Measurements from ENCODE around the gene PPP1CC. TPM values are rescaled to one million over a fixed set of nuclear protein-coding genes. Genes with fewer than 3 reads are reported as not detected.

The PPP1CC gene
- total and polyA plus RNA-seq, 2 of the 4 experiments (the other 2 are of a cell fraction): 71.0 to 126 TPM

- in situ Hi-C loops (cut with MboI; ENCODE audit: low sequenced_read_pairs) (no loop called here), dilution Hi-C loops (cut with HindIII; ENCODE audit: low sequenced_read_pairs, unreplicated experiment) (no loop called here), intact Hi-C loops (cut with micrococcal nuclease) (no loop called here)
- no peak overlapping the region for H4K8ac ChIP-seq (ENCODE audit: low read depth in 2 of 2, low read length in 2 of 2)
- H4K5ac ChIP-seq (ENCODE audit: low read depth, low read length): no peak overlapping the region
- no peaks in the 10 kb centered on the region; the same call in 1 of the 2 replicates for H3K27me3 ChIP-seq (ENCODE audit: control insufficient read depth, insufficient read depth, low read length)
- TF ChIP-seq FOS (IDR thresholded peaks at IDR 0.05; ENCODE audit: low read depth, low read length) (no peak), NFE2L2 (IDR thresholded peaks at IDR 0.05; ENCODE audit: low read depth, low read length) (no peak), ELK1 (IDR thresholded peaks at IDR 0.05; ENCODE audit: borderline replicate concordance, low read depth, low read length) (no peak), RFX5 (IDR thresholded peaks at IDR 0.05; ENCODE audit: low read depth, low read length) (no peak), MXI1 (IDR thresholded peaks at IDR 0.05; ENCODE audit: borderline replicate concordance, low read depth, low read length) (no peak), RCOR1 (IDR thresholded peaks at IDR 0.05; ENCODE audit: insufficient replicate concordance, low read length) (no peak), POLR2A (IDR thresholded peaks at IDR 0.05; ENCODE audit: low read depth, low read length) (no peak), CTCF (conservative IDR thresholded peaks at IDR 0.05; ENCODE audit: low read depth, low read length) (no peak), BHLHE40 (IDR thresholded peaks at IDR 0.05; ENCODE audit: low read depth, low read length) (no peak), RAD21 (IDR thresholded peaks at IDR 0.05; ENCODE audit: low read length) (no peak), USF2 (IDR thresholded peaks at IDR 0.05; ENCODE audit: low read depth, low read length) (no peak), MAFK (IDR thresholded peaks at IDR 0.05; ENCODE audit: low read depth, low read length) (no peak), CEBPB (IDR thresholded peaks at IDR 0.05; ENCODE audit: low read depth, low read length) (no peak), CHD1 (IDR thresholded peaks at IDR 0.05; ENCODE audit: low read depth, low read length) (no peak), SMC3 (IDR thresholded peaks at IDR 0.05; ENCODE audit: low read depth, low read length) (no peak), MAZ (IDR thresholded peaks at IDR 0.05; ENCODE audit: borderline replicate concordance, low read depth, low read length) (no peak)
- H3K4me3 ChIP-seq (ENCODE audit: insufficient read depth, low read depth, low read length): no peak overlapping the region
- no peak overlapping the region for H3K27ac ChIP-seq (ENCODE audit: insufficient read depth, low read length)
- no peak overlapping the region for H2BK120ac ChIP-seq (ENCODE audit: low read depth, low read length)
- H3K9me3 ChIP-seq (ENCODE audit: control insufficient read depth, insufficient read depth, low read length): no peaks in the 10 kb centered on the region
- H3K79me1 ChIP-seq (ENCODE audit: low read depth in 1 of 2, low read length in 2 of 2): no peaks in the 10 kb centered on the region
- H3K23ac ChIP-seq (ENCODE audit: low read depth, low read length): no peak overlapping the region
- no peak overlapping the region for H3K14ac ChIP-seq (replicated peaks; ENCODE audit: low read depth, low read length)
- no peak overlapping the region for H2AFZ ChIP-seq (replicated peaks; ENCODE audit: low read length, poor library complexity)
- no peaks in the 10 kb centered on the region for H3K36me3 ChIP-seq (ENCODE audit: control insufficient read depth, insufficient read depth, low read length)
- no TSS peak for BruUV-seq (replicated peaks)
- no peak overlapping the region for H2AK5ac ChIP-seq (ENCODE audit: low read depth, low read length)
- no peak for DNase-seq
- H3K4me2 ChIP-seq (ENCODE audit: low read depth, low read length): no peak overlapping the region
- H3K9ac ChIP-seq (ENCODE audit: low read depth, low read length): no peak overlapping the region
- H3K9me1 ChIP-seq (ENCODE audit: insufficient read depth, low read length): no peaks in the 10 kb centered on the region
- no peak overlapping the region for H2BK5ac ChIP-seq (ENCODE audit: low read depth, low read length, poor library complexity, severe bottlenecking)
- no peaks in the 10 kb centered on the region for H3K4me1 ChIP-seq (ENCODE audit: control insufficient read depth, insufficient read depth, low read length)
- H2BK15ac ChIP-seq (ENCODE audit: low read depth, low read length): no peak overlapping the region
- no peak overlapping the region for H2AK9ac ChIP-seq (replicated peaks; ENCODE audit: low read depth, low read length, poor library complexity)
- WGBS, 2 experiments (ENCODE audit: extremely low coverage in 2 of 2, insufficient read length in 1 of 2): no CpG with 5 or more reads among the region's 4 CpGs
- H2BK20ac ChIP-seq (ENCODE audit: low read depth, low read length): no peak overlapping the region
- no peak overlapping the region for H3K56ac ChIP-seq (ENCODE audit: extremely low read depth, insufficient read depth, low read length)
- no peak overlapping the region for H4K91ac ChIP-seq (ENCODE audit: insufficient read depth, low read depth, low read length)
- no peaks in the 10 kb centered on the region for H4K20me1 ChIP-seq (ENCODE audit: insufficient read depth, low read length)
- ChIA-PET POLR2A (ENCODE audit: unreplicated experiment) (no interaction called here), CTCF (no interaction called here)
- no peak overlapping the region for H3K4ac ChIP-seq (ENCODE audit: low read depth, low read length)
- no peak overlapping the region for H3K18ac ChIP-seq (ENCODE audit: low read depth, low read length)
- ATAC-seq (ENCODE audit: low read depth): no peak
These were observed 64.7 kb downstream of the PPP1CC start for GRCh38 chr12:110677982-110678381.
